Stimulated activated CD4-positive, alpha-beta T cell treated with anti-CD3 and anti-CD28 coated beads, Interleukin-12 subunit alpha, Interleukin-12 subunit beta, amount 100 ng/mL, for 24 hours (primary cell): Measurements from ENCODE around the gene RPS14.
"Not testable (repeated sequence)": the region's sequence is repeated elsewhere in the genome, so short reads cannot be mapped to it uniquely, and the experiment has no call there.

Source experiments
- DNase-seq, 2 experiments: peaks; one replicate each; pipeline ENCODE4 v3.0.0-alpha.2; 2020; ENCODE audit warnings: low read depth in 2 of 2

The RPS14 gene

DNA sequence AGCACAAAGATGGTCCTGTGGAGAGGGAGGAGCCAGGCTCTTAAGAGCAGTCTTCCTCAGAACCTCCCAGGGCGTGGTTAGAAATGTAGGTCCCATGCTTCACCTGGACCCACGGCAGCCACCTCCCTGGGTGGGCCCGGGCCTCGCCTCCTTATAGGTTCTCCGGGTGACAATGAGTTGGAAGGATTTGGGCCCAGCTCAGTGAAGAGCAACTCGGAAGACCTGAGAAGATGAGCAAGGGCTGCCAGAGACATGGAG, 32.1 kb upstream of the RPS14 start:
- no peak for DNase-seq

DNA sequence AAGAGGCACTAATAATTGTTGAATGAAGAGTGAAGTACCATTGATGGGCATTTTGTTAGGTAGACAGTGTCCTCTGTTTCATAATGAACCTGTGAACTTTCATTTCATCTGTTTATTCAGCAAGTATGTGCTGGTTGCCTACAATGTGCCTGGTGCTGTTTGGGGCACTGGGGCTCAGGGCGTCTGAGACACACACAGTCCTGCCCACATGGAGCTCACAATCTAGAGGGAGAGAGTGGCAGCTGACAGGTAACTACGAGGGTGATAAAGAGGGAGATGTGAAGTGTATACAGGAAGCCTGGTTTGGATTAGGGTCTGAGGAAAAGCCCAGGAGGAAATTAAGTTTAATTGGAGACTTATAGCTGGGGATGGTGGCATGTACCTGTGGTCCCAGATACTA, 29.9 kb upstream of the RPS14 start:
- no peak for DNase-seq

DNA sequence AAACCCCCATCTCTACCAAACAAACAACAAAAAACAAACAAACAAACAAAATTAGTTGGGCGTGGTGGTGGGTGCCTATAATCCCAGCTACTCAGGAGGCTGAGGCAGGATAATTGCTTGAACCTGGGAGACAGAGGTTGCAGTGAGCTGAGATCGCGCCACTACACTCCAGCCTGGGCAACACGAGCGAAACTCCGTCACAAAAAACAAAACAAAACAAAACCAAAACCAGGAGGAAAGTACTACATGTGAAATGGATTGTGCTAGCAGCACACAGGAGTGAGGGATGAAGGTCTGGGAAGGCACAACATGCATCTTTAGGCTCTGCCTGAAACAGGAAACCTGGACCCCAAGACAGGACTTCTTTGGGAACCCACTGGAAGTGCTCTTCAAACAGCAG, 27.0 kb upstream of the RPS14 start:
- DNase-seq: not testable (repeated sequence)

DNA sequence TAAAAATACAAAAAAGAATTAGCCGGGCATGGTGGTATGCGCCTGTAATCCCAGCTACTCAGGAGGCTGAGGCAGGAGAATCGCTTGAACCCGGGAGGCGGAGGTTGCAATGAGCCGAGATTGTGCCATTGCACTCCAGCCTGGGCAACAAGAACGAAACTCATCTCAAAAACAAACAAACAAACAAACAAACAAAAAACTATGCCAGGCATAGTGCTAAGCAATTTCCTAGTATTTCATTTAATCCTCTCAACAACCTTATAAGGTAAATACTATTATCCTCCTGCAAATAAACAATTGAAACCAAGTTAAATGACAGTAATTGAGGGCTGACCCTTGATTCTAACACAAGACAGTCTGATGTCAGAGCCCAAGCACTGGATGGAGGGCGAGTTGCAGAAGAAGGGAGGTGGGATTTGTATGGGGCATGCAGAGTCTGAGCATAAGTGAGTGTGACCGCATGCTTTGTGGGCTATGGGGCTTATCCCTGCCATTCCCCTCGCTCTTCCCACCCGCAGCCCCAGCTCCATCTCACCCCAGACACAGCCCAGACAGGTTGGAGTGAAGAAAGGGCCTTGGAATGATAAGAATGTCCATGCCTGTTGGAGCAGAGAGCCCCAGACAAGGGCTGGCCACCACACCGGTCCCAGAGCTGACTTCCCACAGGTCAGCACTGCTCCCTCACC, 24.3 kb upstream of the RPS14 start:
- DNase-seq: no peak

DNA sequence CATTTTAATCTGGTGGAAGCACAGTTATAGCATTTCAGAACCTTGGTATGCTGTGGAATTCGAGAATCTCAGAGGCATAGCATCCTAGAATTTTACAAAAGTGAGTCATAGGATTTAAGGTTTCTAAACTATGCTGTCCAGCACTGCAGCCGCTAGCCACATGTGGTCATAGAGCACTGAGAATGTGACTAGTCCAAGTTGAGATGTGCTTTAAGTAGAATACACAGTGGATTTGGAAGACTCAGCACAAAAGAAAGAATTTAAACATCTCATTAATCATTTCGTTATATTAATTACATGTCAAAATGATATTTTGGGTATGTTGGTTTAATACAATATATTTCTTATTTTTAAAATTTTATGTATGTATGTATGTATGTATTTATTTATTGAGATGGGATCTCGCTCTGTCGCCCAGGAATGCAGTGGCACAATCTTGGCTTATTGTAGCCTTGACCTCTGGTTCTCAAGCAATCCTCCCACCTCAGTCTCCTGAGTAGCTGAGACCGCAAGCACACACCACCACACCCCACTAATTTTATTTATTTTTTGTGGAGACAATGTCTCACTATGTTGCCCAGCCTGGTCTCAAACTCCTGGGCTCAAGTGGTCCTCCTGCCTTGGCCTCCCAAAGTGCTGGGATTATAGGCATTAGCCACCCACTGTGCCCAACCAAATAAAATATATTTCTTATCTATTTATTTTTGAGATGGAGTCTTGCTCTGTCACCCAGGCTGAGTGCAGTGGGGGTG, 20.4 kb upstream of the RPS14 start:
- DNase-seq: no peak

DNA sequence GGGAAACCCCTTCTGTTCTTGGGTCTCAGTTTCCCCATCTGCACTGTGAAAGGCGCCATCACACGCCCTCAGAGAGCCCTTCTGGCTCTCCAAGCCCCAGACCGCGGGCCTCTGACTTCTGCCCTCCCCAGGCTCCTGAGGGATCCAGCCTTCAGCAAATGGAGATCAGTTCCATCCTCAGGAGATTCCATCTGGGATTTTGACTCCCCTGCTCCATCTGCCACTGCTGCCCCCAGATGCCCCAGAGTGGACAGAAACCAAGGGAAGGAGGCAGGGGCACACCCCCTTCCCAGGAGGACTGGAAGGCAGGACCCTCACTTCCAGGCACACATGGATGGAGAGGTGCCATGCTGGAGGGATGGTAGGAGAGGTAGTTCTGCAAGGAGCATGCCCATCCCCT, 18.7 kb upstream of the RPS14 start:
- DNase-seq: no peak

DNA sequence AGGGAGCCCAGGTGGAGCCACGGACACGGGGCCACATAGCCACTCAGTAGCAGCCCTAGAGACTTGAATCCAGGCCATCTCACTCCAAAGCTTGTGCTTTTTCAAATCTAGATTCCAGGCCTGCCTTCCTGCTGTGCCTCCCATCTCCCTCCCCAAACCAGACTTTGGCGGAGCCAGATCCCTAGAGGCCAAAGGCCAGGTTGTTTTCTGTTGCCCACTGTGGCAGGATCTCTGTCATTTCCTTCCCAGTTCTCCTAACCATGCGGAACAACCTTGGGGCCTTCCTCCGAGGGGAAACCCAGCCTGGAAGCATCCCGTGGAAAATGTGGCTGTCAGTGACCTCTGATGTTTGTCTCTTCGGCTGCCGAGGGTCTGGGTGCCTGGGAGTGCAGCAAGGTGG, 16.4 kb upstream of the RPS14 start:
- DNase-seq: no peak

DNA sequence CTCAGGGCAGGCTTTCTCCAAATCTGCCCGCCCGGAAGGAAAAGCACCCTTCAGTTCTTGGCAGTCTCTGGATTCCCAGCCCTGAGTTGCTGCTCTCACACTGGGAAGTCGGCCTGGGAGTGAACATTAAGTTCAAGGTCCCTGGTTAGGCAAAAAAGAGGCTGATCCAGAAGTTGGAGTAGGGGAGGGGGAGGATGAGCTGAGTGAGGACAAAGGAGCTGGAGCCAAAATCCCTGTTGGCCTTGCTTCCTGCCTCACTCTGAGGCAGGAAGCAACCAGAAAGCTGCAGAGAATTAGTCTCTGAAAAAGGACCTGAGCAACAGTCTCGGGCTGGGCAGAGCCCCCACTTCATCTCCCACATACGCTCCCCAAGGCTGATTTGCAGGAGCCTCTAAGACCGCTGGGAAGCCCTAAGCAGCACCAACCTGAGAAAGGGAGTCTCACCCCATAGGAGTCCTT, 15.0 kb upstream of the RPS14 start:
- no peak for DNase-seq

DNA sequence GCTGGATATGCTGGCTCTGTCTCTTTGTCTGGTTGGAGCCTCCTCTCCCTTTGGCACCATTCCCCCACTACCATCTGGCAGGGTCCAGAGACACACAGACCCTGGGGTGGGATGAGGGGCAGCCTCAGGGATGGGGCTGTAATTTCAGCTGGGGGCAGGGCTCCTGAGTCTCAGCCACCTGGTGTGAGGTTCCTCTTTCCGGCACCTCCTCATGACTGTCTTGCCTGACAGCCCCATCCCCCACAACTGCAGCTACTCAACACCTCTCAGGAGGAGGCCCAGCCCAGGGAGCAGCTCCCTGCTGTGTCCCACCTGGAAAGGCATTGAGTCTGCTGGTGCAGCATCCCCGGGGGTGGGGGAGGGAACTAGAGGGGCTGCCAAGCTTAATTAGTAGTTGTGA, 11.7 kb upstream of the RPS14 start:
- DNase-seq: no peak

DNA sequence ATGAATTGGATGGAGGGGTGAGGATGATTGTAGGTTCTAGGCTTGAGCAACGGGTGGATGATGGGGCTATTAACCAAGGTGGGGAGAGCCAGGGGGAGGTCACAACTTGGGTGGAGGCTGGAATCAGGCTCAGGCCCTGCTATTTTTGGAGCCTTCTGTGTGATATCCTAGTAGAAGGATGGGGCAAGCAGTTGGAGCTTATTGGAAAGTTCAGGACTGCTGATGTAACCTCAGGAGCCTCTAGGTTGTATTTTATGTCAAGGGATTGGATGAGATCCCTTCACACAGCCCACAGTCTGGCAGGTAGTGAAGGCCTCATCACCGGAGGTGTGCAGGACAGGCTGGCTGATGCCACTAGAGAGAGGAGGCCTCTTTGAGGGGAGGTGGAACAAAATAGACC, 11.2 kb upstream of the RPS14 start:
- DNase-seq: no peak

DNA sequence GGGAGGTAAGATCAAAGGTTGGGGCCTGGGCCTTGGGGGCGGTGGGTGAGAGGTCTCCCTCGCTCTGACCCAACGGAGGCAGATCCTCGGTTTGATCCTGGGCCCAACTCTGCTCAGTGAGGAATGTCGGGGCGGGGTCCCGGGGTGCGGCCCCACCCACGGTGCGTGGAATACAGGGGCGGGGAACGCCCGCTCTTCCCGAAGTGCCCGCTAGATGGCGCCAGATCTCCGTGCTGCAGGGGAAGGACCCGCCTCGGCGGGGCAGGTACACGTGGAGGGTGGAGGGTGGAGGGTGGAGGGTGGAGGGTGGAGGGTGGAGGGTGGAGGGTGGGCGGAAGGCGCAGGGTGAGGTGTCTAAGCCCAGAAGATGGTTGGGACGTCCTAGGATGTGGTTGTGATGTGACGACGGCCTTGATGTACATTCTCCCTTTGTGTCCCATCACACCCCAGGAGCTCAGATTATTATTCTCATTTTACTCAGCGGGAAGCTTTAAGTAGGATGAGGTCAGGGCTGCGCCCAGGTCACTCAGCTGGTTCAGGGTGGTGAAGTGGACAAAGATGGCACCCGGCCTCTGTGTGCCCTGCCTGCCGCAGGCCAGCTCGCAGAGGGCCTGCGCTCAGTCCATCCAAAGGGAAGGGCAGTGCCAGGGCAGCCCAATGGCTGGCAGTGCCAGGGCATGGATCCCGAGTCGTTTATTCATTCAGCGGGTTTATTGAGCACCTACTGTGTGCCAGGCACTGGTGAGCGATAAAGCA, 9.4 kb upstream of the RPS14 start:
- DNase-seq: peak; percentile 77 to 88

DNA sequence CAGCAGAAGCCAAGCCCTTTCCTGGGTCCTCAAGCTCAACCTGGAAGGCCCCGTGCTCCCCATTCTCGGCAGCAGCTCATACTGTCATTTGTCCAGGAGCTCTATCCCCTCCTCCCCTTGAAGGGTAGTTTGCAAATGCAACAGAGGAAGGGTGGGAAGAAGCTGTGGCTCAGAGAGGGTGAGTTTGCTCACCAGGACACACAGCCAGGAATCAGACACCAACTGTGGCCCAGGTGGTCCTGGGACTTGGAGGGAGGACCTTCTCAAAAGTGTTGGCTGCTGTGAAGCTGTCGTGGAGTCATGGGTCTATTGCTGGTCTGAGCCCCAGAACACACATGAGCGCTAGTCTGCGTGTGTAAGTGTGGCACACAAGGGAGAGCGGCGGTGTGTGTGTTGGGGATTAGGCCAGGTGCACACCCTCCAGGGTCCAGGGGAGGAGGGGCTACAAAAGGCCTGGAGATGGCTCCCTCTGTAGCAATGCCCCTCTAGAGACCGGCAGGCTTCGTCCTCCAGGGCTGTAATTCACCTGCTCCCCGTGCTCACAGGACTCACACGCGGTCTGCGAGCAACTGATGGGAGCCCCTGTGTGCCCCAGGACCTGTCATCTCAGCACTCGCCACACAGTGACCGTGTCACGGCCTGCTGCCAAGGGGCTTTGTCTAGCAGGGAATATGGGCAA, 8.2 kb upstream of the RPS14 start:
- DNase-seq: no peak

DNA sequence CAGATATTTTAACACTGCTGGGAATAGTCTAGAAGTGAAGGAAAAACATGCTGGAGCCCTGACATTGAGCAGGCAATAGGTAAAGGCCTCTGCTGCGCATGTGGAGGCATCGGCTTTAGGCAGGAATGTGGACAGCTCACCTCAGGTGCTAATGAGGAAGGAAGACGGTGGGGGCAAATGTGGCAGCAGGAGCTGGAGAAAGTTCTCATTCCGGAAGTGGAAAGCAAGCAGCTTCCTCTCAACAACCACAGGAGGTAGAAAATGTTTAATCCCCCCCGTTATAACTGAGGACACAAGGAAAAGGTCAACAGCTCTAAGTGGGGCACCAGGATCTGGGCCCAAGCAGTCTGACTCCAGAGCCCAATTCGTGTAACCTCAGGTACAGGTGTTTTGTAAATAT, 7.6 kb upstream of the RPS14 start:
- DNase-seq: no peak

DNA sequence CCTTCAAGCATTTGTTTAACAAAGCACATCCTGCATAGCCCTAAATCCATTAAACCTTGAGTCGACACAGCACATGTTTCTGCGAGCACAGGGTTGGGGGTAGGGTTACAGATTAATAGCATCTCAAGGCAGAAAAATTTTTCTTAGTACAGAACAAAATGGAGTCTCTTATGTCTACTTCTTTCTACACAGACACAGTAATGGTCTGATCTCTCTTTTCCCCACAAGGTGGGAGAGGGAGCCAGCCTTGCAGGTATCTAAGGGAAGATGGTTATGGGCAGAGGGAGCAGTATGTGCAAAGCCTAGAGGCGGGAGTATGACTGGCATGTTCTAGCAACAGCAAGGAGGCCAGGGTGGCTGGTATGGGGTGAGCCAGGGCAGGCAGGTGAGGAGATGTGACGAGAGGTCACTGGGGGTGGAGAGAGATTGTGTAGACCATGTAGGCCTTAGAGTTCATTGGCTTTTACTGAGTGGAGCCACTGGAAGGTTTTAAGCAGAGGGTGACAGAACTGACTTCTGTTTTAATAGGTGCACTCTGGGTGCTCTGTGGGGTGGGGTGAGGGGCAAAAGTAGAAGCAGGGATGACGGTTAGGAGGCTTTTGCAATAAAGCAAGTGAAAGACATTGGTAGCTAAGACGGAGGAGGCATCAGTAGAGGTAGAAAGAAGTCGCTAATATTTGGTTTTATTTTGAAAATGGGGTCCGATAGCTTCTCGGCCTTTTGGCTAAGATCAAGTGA, 5.1 kb upstream of the RPS14 start:
- no peak for DNase-seq

DNA sequence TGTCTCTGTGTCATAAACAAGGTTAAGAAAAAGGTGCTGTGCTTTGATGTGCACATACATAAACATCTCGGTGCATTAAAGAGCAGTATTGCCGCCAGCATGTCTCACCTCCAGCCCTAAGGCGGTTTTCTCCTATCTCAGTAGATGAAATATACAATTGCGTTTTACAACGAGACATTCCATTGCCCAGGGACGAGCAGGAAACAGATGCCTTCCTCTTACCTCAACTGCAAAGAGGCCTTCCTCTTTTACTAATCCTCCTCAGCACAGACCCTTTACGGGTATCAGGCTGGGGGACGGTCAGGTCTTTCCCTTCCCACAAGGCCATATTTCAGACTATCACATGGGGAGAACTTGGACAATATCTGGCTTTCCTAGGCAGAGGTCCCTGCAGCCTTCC, 4.5 kb upstream of the RPS14 start:
- not testable (repeated sequence) for DNase-seq

DNA sequence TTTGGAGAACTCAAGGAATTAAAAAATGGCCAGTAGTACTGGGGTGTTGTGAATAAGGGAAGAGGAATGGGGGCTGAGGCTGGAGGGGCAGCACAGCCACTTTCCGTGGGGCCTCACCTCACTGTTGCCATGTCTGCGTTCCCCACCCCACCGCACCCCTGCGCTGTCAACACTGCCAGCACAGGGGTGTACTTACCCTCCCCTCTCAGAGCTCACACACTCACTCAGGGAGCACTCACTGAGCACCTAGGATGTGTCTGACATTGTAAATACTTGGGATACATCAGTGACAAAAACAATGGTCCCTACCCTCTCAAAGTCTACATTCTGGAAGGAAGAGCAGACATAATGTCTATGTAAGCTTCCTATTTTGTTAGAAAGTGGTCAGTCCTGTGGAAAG, 3.4 kb upstream of the RPS14 start:
- DNase-seq: no peak

DNA sequence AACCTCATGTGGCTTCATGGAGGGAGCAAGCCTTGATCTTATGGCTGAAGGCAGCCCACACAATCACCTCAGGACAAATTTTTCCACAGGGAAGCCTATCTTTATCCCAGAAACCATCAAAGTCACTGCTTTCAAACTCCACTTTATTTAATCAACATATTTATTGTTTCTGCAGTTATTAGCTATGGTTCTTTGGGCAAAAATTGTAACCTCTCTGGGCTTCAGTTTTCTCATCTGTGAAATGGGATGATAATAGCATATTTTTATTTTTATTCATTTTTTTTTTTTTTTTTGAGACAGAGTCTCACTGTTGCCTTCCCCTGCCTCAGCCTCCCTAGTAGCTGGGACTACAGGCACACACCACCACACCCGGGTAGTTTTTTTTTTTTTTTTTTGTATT, 2.1 kb upstream of the RPS14 start:
- no peak for DNase-seq

DNA sequence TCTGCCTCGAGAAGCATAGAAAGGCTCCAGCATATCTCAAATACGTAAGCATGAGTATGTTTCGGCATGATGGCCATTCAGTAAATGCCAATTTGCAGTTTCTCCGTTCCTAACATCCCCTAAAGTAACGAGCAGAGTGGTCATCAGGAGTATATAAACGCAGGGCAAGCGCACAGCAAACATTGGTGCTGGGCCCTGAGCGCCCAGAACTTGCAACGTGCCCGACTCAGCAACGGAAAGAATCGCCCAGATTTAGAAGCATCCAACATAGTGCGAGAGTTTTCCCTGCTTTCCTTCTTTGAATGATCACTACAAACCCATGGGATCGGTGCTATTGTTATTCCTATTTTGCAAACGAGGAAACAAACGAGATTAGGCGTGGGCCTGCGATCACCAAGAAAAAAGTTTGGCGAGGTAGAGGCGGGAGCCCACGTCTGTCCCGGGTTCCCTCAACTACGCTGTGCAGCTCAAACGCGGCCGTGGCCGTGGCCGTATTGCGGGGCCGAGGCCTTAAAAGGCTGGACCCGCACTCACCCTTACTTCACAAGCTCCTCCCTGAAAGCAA, 505 bp downstream of the RPS14 start:
- DNase-seq: no peak

DNA sequence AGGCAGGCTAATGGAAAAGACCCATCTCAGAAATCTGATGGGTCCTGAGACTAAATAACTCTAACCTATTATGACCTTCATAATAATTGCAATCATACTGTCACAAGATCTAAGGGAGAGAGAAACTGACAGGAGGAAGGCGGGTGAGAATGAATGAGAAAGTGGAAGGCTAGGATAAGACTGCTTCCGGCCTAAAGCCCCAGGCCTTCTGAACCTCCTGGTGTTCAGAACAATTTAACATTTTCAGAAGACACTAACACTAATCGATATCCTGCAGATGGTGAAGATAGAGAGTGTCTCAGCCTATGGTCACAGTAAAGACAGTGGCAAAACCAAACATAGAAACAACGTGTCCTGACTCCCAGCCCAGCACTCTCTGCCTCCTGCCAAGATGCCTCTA, 1.2 kb downstream of the RPS14 start:
- no peak for DNase-seq

DNA sequence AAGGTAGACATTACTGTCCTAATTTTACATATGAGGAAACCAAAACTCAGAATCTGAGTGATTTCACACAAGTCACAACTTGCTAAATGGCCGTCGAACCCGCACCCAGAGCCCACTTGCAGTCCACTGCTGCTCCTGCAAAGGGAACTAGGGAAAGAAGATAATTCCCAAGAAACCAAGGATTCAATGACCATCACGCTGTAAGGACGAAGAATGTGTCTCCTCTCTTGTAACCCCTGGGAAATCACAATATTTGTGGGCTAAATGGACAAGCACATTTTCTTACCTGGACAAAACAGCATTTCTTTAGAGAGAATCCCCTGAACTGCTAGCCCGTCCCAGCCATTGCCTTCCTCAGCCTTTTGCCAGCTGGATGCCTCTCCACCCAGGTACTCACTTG, 2.4 kb downstream of the RPS14 start:
- no peak for DNase-seq

DNA sequence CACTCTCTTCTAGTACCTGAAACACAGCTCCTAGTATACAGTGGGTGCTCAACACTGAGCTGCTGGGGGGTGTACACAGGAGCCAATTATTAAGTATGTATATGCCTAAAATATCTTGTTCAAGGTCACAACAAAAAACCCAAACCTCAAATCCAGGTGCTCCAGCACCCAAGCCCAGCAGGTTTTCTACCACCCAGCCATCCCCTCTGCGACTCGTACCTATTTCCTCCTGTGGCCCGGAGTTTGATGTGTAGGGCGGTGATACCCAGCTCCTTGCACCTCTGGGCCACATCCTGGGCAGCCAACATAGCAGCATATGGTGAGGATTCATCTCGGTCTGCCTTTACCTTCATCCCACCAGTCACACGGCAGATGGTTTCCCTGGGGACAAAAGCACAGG, 3.0 kb downstream of the RPS14 start:
- no peak for DNase-seq

DNA sequence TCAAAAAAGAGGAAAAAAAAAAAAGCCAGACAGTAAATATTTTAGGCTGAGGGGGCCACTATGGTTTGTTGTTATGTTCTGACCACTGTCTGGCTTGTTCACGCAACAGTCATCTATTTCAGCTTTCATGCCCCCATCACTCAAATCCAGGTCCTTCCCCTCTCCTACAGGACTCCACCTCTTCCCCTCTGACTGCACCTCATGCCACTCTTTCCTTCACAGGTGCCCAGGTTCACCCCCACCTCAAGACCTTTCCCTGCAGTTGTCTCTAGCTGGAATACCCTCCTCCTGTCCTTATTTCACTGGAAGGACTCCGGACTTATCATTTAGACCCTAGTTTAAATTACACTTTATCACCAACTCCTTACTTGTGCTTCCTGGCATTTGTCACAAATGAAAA, 3.5 kb downstream of the RPS14 start:
- DNase-seq: no peak
